HG03442 (cell line): ENCODE results near the gene SHISA7.
A peak's percentile ranks its signal among the peaks of the same experiment; 100 is the strongest.

ENCODE experiments used
- ATAC-seq: cut with Tn5 transposase; IDR thresholded peaks from one replicate; pipeline ENCODE4 v1.9.1; 2021; ENCODE audit warnings: mild to moderate bottlenecking, moderate library complexity; ENCODE audit not compliant: unreplicated experiment

SHISA7 gene

GRCh38 chr19:55464039-55464661, 21.1 kb upstream of the SHISA7 start:
- no peak for ATAC-seq

GRCh38 chr19:55463583-55464031, 20.5 kb upstream of the SHISA7 start:
- ATAC-seq, result no peak

- no peak for ATAC-seq
These were observed 19.6 kb upstream of the SHISA7 start for GRCh38 chr19:55462722-55463121.

- ATAC-seq, result no peak
These were observed 19.0 kb upstream of the SHISA7 start for GRCh38 chr19:55461974-55462626.

GRCh38 chr19:55461259-55461973, 18.3 kb upstream of the SHISA7 start, which contains the start of gene ISOC2:
Gene ISOC2, minus strand, starts transcription at chr19:55461642. Its CDS starts 5,156 bp downstream, at chr19:55456486.
- ATAC-seq, result peak; percentile 92

- no peak for ATAC-seq
These were observed 17.7 kb upstream of the SHISA7 start for GRCh38 chr19:55460670-55461258.

GRCh38 chr19:55459950-55460657, 17.0 kb upstream of the SHISA7 start:
- no peak for ATAC-seq

- no peak for ATAC-seq
These were observed 16.4 kb upstream of the SHISA7 start for GRCh38 chr19:55459551-55459949.

GRCh38 chr19:55457683-55458457, 14.8 kb upstream of the SHISA7 start:
- ATAC-seq, result no peak

GRCh38 chr19:55456347-55456746, 13.2 kb upstream of the SHISA7 start:
- no peak for ATAC-seq

- no peak for ATAC-seq
These were observed 12.6 kb upstream of the SHISA7 start for GRCh38 chr19:55455576-55456235.

GRCh38 chr19:55454787-55455243, 11.7 kb upstream of the SHISA7 start:
- ATAC-seq, result no peak

- ATAC-seq, result no peak
These were observed 10.6 kb upstream of the SHISA7 start for GRCh38 chr19:55453511-55454260.

- no peak for ATAC-seq
These were observed 9.7 kb upstream of the SHISA7 start for GRCh38 chr19:55452749-55453346.

- ATAC-seq, result no peak
These were observed 9.1 kb upstream of the SHISA7 start for GRCh38 chr19:55451965-55452748.

GRCh38 chr19:55451163-55451964, 8.3 kb upstream of the SHISA7 start:
- ATAC-seq, result no peak

GRCh38 chr19:55449469-55449868, 6.4 kb upstream of the SHISA7 start:
- ATAC-seq, result no peak
